Osteoblast (primary cell): Measurements from ENCODE around the gene NFIA. TPM values are rescaled to one million over a fixed set of nuclear protein-coding genes. Genes with fewer than 3 reads are reported as not detected.

Experiments
- DNase-seq: peaks from one replicate; pipeline ENCODE4 v3.0.0; 2011; ENCODE audit warnings: low spot score, mixed read lengths; ENCODE audit not compliant: insufficient read length; ENCODE audit errors: missing footprints
- H2AFZ ChIP-seq: 2 replicates; pipeline ENCODE4 v1.6.0; 2011; ENCODE audit warnings: mild to moderate bottlenecking, low read length
- H3K27ac ChIP-seq: 2 replicates; pipeline ENCODE4 v1.5.1; 2011; ENCODE audit warnings: mild to moderate bottlenecking, low read depth, low read length, moderate library complexity
- H3K27me3 ChIP-seq: 2 replicates; pipeline ENCODE4 v1.6.0; 2012; ENCODE audit warnings: mild to moderate bottlenecking, control low read depth, inconsistent platforms, low read length, moderate library complexity; ENCODE audit not compliant: insufficient read depth
- H3K36me3 ChIP-seq: 2 replicates; pipeline ENCODE4 v1.5.1; 2011; ENCODE audit warnings: mild to moderate bottlenecking, low read length, control low read depth, moderate library complexity; ENCODE audit not compliant: insufficient read depth
- H3K4me1 ChIP-seq: 2 replicates; pipeline ENCODE4 v1.5.1; 2011; ENCODE audit warnings: mild to moderate bottlenecking, low read length, control low read depth, moderate library complexity; ENCODE audit not compliant: insufficient read depth
- H3K4me2 ChIP-seq: 2 replicates; pipeline ENCODE4 v1.6.0; 2011; ENCODE audit warnings: mild to moderate bottlenecking, low read length; ENCODE audit not compliant: insufficient read depth
- H3K4me3 ChIP-seq: fragments of 200-600 bp; sonication (generic); 3 replicates; pipeline ENCODE4 v1.5.1; 2012; ENCODE audit warnings: mild to moderate bottlenecking, low read length, inconsistent platforms; ENCODE audit not compliant: insufficient read depth
- H3K79me2 ChIP-seq: 2 replicates; pipeline ENCODE4 v1.6.0; 2012; ENCODE audit warnings: mild to moderate bottlenecking, low read length, control low read depth, inconsistent platforms; ENCODE audit not compliant: insufficient read depth
- H3K9me3 ChIP-seq: 2 replicates; pipeline ENCODE4 v1.5.1; 2011; ENCODE audit warnings: low read depth, low read length, control low read depth
- H4K20me1 ChIP-seq: 2 replicates; pipeline ENCODE4 v1.6.0; 2012; ENCODE audit warnings: mild to moderate bottlenecking, low read length, control low read depth; ENCODE audit not compliant: insufficient read depth
- total RNA-seq: library from RNA; depleted of rRNA; stranded (reverse); fragments of >200 nt; gene quantifications from 2 replicates; pipeline ENCODE4 v1.2.3, GENCODE V29; 2012
- TF ChIP-seq, protein P1 (sequence below): IDR thresholded peaks from 2 replicates; pipeline ENCODE4 v1.5.1; 2011; ENCODE audit warnings: mild to moderate bottlenecking, low read depth, low read length, moderate library complexity; ENCODE audit errors: extremely low read depth

NFIA gene
- total RNA-seq, 1 donor = 7.2 TPM

DNA sequence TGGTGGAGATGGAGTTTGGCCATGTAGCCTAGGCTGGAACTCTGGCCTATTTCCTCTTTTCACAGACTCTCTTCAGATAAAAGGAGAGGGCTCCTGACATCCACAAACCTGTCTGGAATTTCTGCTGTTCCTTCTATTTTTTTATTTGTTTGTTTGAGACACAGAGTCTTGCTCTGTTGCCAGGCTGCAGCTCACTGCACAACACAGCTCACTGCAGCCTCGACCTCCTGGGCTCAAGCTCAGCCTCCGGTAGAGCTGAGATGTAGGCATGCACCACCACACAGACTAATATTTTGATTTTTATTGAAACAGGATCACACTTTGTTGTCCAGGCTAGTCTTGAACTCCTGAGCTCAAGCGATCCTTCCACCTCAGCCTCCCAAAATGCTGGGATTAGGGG is 411.6 kb downstream of the NFIA start:
- no peaks in the 10 kb centered on the region for H3K36me3 ChIP-seq
- H3K9me3 ChIP-seq = no peaks in the 10 kb centered on the region
- no peaks in the 10 kb centered on the region for H3K27me3 ChIP-seq
- H3K4me1 ChIP-seq = no peaks in the 10 kb centered on the region
- H3K79me2 ChIP-seq = no peaks in the 10 kb centered on the region
- no peaks in the 10 kb centered on the region for H4K20me1 ChIP-seq
- no peak for DNase-seq
- H3K4me2 ChIP-seq = no peak overlapping the region
- H3K4me3 ChIP-seq = no peak overlapping the region
- no peak overlapping the region for H3K27ac ChIP-seq
- H2AFZ ChIP-seq = no peak overlapping the region
- TF ChIP-seq, protein P1, sequence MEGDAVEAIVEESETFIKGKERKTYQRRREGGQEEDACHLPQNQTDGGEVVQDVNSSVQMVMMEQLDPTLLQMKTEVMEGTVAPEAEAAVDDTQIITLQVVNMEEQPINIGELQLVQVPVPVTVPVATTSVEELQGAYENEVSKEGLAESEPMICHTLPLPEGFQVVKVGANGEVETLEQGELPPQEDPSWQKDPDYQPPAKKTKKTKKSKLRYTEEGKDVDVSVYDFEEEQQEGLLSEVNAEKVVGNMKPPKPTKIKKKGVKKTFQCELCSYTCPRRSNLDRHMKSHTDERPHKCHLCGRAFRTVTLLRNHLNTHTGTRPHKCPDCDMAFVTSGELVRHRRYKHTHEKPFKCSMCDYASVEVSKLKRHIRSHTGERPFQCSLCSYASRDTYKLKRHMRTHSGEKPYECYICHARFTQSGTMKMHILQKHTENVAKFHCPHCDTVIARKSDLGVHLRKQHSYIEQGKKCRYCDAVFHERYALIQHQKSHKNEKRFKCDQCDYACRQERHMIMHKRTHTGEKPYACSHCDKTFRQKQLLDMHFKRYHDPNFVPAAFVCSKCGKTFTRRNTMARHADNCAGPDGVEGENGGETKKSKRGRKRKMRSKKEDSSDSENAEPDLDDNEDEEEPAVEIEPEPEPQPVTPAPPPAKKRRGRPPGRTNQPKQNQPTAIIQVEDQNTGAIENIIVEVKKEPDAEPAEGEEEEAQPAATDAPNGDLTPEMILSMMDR = no peak

DNA sequence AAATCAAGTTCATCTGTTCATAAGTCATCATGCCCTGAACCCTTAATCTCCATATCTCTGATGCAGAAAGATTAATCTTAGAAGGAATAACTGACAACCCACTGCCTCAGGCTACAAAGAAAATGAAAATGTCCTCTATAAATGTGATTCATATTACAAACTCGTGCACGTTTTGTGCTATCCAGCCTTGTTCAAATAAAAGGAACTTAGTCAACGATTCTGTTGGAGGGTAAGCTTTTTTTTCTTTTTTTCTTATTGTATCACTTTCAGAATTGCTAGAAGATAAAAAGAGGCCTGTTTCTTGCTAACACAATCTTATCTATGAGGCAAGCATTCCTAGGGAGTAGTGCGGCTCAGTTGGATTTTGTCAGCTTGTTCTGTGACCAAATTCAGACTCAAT is 414.1 kb downstream of the NFIA start:
- no peak overlapping the region for H3K4me3 ChIP-seq
- no peak overlapping the region for H3K27ac ChIP-seq
- TF ChIP-seq, protein P1 = no peak
- no peaks in the 10 kb centered on the region for H3K36me3 ChIP-seq
- H3K27me3 ChIP-seq = peaks cover under 1% of the 10 kb centered on the region
- no peak for DNase-seq
- H3K4me2 ChIP-seq = no peak overlapping the region
- H2AFZ ChIP-seq = no peak overlapping the region
- no peaks in the 10 kb centered on the region for H3K4me1 ChIP-seq
- no peaks in the 10 kb centered on the region for H3K9me3 ChIP-seq
- no peaks in the 10 kb centered on the region for H4K20me1 ChIP-seq
- no peaks in the 10 kb centered on the region for H3K79me2 ChIP-seq

DNA sequence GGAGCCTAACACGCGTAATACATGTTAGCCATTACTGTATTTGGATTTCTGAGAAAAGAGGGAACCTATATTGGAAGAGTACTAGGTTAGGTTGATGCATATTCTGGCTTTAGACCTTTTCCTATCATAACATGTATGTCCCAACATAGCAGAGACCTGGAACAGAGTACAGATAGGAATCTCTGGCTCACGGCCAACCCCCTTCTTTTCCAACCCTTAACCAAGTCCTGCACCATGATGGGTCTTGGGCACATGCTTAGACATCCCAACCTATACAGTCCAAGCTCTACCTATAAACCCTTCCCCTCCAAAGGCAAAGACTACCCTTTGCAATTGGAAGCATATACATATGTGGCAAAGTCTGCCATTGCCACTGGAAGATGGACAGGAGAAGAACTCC is 414.7 kb downstream of the NFIA start:
- TF ChIP-seq, protein P1 = no peak
- Histone ChIP-seq H3K4me2 (no peak overlapping the region), H3K27me3 (peaks cover 4% of the 10 kb centered on the region), H3K79me2 (no peaks in the 10 kb centered on the region), H2AFZ (no peak overlapping the region), H3K4me1 (no peaks in the 10 kb centered on the region), H3K9me3 (no peaks in the 10 kb centered on the region), H3K4me3 (no peak overlapping the region), H4K20me1 (no peaks in the 10 kb centered on the region), H3K27ac (no peak overlapping the region), H3K36me3 (no peaks in the 10 kb centered on the region)
- DNase-seq = no peak

DNA sequence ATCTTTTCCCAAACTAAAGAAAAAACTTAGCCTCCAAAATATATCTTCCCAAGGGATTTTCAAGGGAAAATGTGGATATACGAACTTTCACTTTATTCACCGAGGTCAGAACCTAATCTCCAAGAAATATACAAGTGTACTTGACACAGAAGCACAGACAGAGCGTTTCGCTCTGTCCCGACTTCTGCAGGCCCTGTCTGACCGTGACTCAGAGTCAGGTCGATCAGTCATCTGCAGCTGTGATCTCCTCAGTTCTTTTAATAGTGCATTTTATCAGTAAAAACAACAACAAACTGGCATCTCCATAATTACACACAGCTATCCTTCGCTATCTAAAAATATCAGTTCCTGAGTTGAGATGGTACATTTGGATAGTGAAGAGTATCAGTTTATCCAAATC is 416.0 kb downstream of the NFIA start:
- Histone ChIP-seq H4K20me1 (no peaks in the 10 kb centered on the region), H3K27me3 (peaks cover 4% of the 10 kb centered on the region), H3K9me3 (no peaks in the 10 kb centered on the region), H3K79me2 (no peaks in the 10 kb centered on the region), H3K27ac (no peak overlapping the region), H3K4me3 (no peak overlapping the region), H3K4me2 (no peak overlapping the region), H3K4me1 (no peaks in the 10 kb centered on the region), H2AFZ (no peak overlapping the region), H3K36me3 (no peaks in the 10 kb centered on the region)
- no peak for DNase-seq
- TF ChIP-seq, protein P1 = no peak
